Fibroblast of skin of abdomen (primary cell): ENCODE results near the gene MARCHF2.

Experiments
- DNase-seq: peaks from one replicate; pipeline ENCODE4 v3.0.0-alpha.2; 2013

Gene MARCHF2

GRCh38 chr19:8454218-8454617, 41.1 kb downstream of the MARCHF2 start:
- DNase-seq: no peak

- no peak for DNase-seq
These were observed 41.9 kb downstream of the MARCHF2 start for GRCh38 chr19:8455018-8455417.

GRCh38 chr19:8456064-8456463, 43.0 kb downstream of the MARCHF2 start:
- DNase-seq: no peak

GRCh38 chr19:8457209-8457608, 44.1 kb downstream of the MARCHF2 start:
- no peak for DNase-seq

- no peak for DNase-seq
These were observed 44.7 kb downstream of the MARCHF2 start for GRCh38 chr19:8457827-8458226.

GRCh38 chr19:8458380-8458779, 45.3 kb downstream of the MARCHF2 start:
- DNase-seq: no peak

- DNase-seq: no peak
These were observed 46.0 kb downstream of the MARCHF2 start for GRCh38 chr19:8459095-8459494.

- DNase-seq: peak; percentile 49
These were observed 46.6 kb downstream of the MARCHF2 start for GRCh38 chr19:8459520-8460270.

GRCh38 chr19:8460516-8461298, 47.6 kb downstream of the MARCHF2 start:
- peak; percentile 43 for DNase-seq

GRCh38 chr19:8461376-8461775, 48.3 kb downstream of the MARCHF2 start:
- DNase-seq: no peak

- DNase-seq: no peak
These were observed 48.8 kb downstream of the MARCHF2 start for GRCh38 chr19:8461891-8462290.

GRCh38 chr19:8462571-8462970, 49.5 kb downstream of the MARCHF2 start:
- peak; percentile 37 for DNase-seq

- no peak for DNase-seq
These were observed 50.3 kb downstream of the MARCHF2 start for GRCh38 chr19:8463365-8463764.

- DNase-seq: peak; percentile 40
These were observed 52.9 kb downstream of the MARCHF2 start for GRCh38 chr19:8466018-8466417.

- no peak for DNase-seq
These were observed 55.0 kb downstream of the MARCHF2 start for GRCh38 chr19:8468124-8468523.

- peak; percentile 74 for DNase-seq
These were observed 55.8 kb downstream of the MARCHF2 start for GRCh38 chr19:8468761-8469373.

GRCh38 chr19:8469613-8470368, 56.7 kb downstream of the MARCHF2 start:
- DNase-seq: no peak

GRCh38 chr19:8473648-8474476, 60.8 kb downstream of the MARCHF2 start:
- DNase-seq: no peak

- no peak for DNase-seq
These were observed 61.9 kb downstream of the MARCHF2 start for GRCh38 chr19:8475005-8475404.

- no peak for DNase-seq
These were observed 63.4 kb downstream of the MARCHF2 start for GRCh38 chr19:8476524-8476923.

- DNase-seq: no peak
These were observed 64.8 kb downstream of the MARCHF2 start for GRCh38 chr19:8477889-8478288.

- DNase-seq: no peak
These were observed 65.5 kb downstream of the MARCHF2 start for GRCh38 chr19:8478598-8478997.
